Stimulated activated CD8-positive, alpha-beta memory T cell treated with anti-CD3 and anti-CD28 coated beads, Interleukin-4, amount 100 ng/mL, for 48 hours (primary cell): Measurements from ENCODE around the gene RAB44.

ENCODE experiments used
- DNase-seq: peaks from one replicate; pipeline ENCODE4 v3.0.0-alpha.2; 2020

The RAB44 gene

GRCh38 chr6:36670271-36670670 lies 27.4 kb upstream of the RAB44 start:
- no peak for DNase-seq

DNA sequence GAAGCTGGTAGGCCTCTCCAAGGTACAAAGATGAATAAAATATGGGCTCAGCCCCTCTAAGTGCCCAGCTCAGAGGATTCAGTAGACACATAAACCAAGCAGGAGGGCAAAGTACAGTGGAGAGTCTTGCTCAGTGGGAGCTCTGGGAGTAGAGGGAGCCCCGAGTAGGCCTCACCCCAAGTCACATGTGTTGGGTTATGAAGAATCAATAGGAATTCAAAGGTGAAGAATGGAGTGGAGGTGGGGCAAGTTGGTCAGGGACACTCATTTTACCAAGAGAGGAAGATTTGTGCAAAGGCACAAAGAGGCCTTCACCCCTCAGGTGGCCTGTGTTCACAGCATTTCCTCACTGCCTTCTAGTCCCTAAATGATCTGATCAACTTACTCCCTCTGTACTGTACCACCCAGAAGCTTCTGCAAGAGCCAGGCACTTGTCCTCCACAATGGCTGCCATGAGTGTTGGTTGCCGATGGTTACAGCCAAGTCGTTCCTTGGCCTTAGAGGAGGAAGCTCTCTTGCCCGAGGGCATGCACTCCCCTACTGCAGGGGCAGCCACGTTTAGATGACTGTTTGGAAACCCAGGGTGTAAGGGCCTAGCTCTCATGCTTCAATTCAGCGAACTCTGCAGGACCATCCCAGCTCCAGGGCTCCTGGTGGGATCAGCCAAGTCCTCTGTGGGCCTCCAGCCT lies 25.8 kb upstream of the RAB44 start:
- no peak for DNase-seq

- DNase-seq: no peak
Observed at GRCh38 chr6:36673882-36674281, 23.7 kb upstream of the RAB44 start.

GRCh38 chr6:36674942-36675341 lies 22.7 kb upstream of the RAB44 start:
- DNase-seq: no peak

DNA sequence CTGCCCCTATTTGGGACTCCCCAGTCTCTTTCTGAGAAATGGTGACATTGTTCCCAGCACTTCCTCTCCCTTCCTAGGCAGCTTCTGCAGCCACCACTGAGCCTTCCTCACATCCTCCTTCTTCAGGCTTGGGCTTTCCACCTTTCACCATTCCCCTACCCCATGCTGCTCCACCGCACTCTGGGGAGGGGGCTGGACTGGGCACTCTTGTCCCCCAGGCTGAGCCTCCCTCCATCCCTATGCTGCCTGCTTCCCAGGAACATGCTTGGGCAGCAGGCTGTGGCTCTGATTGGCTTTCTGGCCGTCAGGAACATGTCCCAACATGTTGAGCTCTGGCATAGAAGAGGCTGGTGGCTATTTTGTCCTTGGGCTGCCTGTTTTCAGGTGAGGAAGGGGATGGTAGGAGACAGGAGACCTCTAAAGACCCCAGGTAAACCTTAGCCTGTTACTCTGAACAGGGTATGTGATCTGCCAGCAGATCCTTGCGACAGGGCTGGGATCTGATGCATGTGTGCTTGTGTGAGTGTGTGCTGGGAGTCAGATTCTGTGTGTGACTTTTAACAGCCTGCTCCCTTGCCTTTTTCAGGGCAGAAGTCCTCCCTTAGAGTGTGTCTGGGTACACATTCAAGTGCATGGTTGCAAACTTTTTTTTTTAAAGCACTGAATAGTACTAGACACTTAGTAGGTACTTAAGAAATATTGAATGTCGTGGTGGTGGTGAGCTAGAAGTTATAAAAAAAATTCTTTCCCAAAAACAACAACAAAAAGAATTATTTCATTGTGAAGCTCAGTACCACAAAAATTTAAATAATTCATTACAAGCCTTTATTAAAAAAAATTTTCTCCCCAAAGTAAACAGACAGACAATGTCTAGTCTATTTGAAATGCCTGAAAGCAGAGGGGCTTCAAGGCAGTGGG lies 21.2 kb upstream of the RAB44 start:
- no peak for DNase-seq

- DNase-seq: no peak
Observed at GRCh38 chr6:36677059-36677749, 20.4 kb upstream of the RAB44 start.

DNA sequence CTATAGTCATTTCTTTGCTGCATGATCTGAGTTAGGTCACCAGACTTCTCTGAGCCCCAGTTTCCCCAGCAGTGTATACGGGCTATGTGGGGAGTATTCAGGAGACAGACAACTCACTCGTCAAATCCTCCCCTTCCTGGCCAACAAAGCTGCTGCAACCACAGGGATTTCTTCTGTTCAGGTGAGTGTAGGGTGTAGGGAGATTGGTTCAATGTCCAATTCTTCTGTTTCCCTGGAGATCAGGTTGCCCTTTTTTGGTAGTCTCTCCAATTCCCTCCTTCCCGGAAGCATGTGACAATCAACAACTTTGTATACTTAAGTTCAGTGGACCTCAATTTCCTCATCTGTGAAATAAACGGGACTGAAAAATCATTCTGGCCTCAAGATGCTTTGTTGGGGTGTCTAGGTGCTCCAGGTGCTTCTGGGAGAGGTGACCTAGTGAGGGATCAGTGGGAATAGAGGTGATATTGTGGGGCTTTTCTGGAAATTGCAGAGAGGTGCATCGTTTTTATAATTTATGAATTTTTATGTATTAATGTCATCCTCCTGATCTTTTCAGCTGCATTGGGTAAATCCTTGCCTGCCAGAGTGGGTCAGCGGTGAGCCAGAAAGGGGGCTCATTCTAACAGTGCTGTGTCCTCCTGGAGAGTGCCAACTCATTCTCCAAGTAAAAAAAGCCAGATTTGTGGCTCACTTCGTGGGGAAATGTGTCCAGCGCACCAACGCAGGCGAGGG lies 19.7 kb upstream of the RAB44 start:
- no peak for DNase-seq

GRCh38 chr6:36678488-36679042 lies 19.1 kb upstream of the RAB44 start, which contains the start of gene CDKN1A:
CDKN1A (plus strand) TSS chr6:36678714; CDS start chr6:36684102, 5,388 bp downstream.
- peak; percentile 84 for DNase-seq

DNA sequence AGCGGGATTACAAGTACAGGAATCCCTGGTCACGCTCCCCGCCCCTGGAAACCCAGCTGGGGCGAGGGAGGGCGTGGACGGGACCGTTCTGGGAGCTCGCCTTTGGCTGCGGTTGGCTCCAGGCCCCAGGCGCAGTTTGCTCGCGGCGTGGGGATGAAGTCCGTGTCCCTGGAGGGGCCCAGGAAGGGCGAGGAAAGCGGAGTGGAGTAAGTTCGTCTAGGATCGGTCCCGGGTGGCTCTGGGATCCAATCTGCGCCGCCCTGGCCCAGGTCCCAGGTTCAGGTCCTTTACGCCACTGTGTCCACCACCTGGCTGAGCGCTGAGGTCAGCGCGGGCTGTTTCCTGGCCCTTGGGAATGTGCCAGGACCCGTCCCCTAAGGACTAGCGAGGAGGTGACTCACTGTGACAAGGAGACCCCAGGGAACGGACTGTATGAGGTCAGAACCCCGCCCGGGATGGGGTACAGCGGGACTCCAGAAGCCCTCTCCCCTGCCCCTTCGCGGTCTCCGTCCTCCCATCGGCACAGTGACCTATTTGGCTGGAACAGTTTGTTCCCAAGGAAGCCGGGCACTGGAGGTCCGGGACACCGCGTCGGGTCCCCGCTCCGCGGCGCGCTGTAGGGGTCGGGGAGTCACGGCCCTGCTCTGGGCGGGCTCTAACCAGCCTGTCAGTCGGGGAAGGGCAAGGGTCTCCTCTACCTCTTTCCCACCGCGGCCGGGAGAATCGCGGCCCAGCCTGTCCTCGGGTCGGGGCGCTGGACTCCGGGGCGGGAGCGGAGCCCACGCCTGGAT lies 18.4 kb upstream of the RAB44 start:
- DNase-seq: peak; percentile 49

GRCh38 chr6:36682328-36683144 lies 15.1 kb upstream of the RAB44 start:
- peak; percentile 72 for DNase-seq

DNA sequence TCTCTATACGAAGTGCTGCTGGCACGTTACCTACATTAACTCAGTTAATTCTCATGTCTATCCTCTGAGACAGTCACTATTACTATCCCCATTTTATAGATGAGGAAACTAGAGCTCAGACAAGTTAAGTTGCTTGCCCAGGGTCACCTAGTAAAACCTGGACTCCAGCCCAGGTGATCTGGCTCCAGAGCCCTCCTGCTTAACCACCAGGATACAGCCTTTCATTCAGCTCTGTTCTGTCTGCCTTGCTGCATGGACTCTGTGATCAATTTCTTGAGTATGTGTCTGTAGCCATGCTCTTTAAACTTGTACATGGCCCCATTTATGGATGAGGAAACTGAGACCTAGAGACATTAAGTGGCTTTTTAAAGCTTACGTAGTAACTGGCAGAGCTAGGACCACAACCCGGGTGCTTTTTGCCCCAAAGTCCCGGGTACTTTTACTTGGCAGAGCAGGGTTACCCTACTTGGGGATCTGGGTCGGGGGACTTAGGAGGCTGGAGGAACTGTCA lies 14.4 kb upstream of the RAB44 start:
- DNase-seq: no peak

- DNase-seq: no peak
Observed at GRCh38 chr6:36683656-36684446, 13.8 kb upstream of the RAB44 start.

DNA sequence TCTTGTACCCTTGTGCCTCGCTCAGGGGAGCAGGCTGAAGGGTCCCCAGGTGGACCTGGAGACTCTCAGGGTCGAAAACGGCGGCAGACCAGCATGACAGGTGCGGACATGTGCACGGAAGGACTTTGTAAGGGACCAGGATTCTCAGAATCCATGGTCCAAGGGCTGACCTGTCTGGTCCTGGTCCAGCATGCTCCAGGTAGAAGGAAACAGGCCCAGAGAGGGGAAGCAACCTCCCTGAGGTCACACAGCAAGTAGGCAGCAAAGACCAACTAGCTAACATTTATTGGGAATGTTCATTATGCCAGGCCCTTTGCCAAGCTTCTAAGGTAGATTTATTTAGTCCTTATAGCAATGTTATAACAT lies 13.2 kb upstream of the RAB44 start:
- no peak for DNase-seq

- no peak for DNase-seq
Observed at GRCh38 chr6:36685166-36685924, 12.3 kb upstream of the RAB44 start.

- DNase-seq: no peak
Observed at GRCh38 chr6:36685926-36686667, 11.5 kb upstream of the RAB44 start.

GRCh38 chr6:36686668-36687513 lies 10.7 kb upstream of the RAB44 start:
- no peak for DNase-seq
